HG03159 (cell line): ENCODE data around the gene FAM156A.
"Not testable (repeated sequence)": the region's sequence is repeated elsewhere in the genome, so short reads cannot be mapped to it uniquely, and the experiment has no call there.

Experiments
- ATAC-seq: cut with Tn5 transposase; IDR thresholded peaks from one replicate; pipeline ENCODE4 v1.9.1; 2021; ENCODE audit warnings: mild to moderate bottlenecking, moderate library complexity; ENCODE audit not compliant: unreplicated experiment

FAM156A gene, protein sequence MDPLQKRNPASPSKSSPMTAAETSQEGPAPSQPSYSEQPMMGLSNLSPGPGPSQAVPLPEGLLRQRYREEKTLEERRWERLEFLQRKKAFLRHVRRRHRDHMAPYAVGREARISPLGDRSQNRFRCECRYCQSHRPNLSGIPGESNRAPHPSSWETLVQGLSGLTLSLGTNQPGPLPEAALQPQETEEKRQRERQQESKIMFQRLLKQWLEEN

GRCh38 chrX:52958113-52958959 is at the start of gene FAM156A:
FAM156A (minus strand) TSS chrX:52958518; CDS start chrX:52948588, 9,930 bp downstream.
- peak; percentile 78 for ATAC-seq

- ATAC-seq, result no peak
Measured at GRCh38 chrX:53005327-53005726, 47.0 kb upstream of the FAM156A start.

GRCh38 chrX:53004811-53005210 is 46.5 kb upstream of the FAM156A start:
- no peak for ATAC-seq

DNA sequence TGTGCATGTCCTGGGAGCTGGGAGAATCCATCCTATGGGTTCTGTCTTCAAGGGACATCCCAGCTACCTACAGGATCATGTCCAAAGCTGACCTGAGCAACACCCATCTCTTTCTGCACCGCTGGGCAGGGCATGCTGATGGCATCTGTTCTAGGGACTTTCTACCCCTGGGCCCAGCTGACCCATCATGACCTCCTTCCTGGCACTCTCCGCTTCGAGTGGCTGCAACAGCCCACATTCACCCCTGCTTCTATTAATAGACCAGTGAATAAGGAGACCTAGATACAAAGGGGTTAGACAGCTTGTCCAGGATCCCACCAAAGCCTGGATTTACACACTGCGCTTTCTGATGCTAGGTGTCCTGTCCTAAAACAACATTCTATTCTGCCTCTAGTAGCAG is 45.7 kb upstream of the FAM156A start:
- ATAC-seq, result no peak

- no peak for ATAC-seq
Measured at GRCh38 chrX:53003111-53003510, 44.8 kb upstream of the FAM156A start.

DNA sequence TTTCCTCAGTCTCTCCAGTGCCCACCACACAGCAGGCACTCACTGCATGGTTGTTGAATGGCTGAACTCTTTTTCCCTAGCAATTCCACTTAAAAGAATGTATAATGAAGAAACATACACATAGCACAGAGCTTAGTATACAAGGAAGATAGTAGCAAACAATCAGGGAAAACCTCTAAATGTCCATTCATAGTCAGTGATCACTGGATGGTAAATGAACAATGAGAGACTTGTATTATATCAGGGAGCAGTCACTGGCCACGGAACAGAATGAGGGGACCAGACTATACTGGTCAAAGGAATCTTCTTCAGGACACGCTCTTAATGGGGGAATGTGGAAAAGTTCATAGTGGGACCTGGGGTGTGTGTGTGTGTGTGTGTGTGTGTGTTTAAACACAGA is 43.6 kb upstream of the FAM156A start:
- no peak for ATAC-seq

DNA sequence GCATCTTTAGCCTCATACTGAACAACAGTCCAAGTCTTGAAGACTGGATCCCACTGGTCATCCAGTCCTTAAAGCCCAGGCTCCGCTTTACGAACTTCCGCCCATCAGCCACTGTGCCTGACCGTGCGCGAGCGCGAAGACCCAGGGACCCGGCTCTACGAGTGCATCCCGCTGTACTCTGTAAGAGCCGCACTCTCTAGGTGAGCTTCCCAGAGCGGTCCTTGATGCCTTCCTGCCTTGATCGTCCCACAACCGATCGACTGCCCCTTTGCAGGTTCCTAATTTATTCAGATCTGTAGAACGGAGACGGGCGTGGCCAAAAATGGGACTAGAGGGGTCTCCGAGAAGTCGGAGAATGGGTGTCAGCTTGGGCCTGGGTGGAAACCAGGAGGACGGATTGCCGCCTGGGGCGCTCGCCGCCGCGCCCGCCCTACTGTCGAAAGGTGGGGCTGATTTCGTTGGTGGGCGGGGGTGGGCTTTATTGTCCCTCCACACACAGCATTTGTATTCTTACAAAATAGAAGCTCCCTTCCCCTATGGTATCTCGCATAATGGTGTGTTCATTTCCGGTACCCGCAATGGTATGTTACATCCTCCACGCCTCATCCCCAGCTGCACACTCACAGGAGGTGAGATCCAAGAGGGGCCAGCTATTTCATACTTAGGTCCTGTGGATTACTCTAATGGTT is 42.3 kb upstream of the FAM156A start:
- ATAC-seq, result no peak

DNA sequence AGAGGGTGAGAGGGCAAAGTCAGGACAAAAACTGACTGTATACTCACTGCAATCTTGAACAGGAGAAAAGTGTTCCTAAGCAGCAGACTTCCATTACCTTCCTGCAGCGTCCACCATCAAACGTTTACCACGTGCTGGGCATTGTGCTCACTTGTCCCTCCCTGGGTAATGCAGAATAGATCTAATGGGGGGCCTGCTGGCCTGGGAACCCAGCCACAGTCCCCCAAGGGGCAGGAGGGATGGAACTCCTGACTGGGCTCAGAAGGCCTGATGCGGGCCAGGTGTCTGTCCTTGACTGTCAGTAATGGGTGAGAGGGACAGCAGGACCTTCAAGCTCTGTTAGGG is 37.6 kb upstream of the FAM156A start:
- no peak for ATAC-seq

DNA sequence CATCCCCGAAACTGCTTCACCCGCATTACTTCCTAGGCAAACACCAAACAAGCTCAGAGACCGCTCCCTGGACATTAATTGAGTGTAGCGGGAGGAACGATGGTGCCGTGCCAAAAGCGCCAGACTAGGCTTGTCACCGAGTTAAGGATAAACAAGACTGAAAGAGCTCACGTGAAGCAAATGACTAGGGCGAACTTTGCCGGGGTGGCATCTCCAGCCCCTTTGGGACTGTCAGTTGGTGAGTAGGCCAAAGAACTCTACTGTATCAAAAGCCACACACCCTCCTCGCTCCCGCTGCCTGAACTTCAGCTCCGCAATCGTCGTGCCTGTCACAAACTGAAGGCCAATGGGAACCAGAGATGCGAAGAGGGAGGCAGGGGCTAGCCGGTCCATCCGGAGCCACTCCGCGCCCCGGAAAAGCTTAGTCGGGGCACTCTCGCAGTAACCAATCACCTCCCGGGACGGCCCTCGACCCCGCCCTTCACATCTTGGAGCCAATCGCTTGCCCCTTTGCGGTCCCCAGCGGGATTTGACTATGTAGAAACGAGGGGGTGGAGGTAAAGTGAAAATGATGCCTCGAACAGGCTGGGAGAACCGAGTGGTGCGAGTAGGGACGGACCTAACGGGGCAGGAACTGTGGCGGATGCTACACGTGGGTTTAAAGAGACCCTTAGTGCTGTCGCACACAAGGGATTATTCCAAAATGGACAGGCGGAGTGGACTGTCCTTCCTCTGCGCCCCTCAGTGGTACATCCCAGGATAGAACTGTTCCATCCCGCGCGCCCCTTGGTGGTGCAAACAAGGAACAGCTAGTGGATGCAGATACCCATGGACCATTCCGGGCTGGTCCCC is 37.0 kb upstream of the FAM156A start:
- peak; percentile 97 for ATAC-seq

GRCh38 chrX:52990848-52991247 is 32.5 kb upstream of the FAM156A start:
- ATAC-seq, result no peak

- peak; percentile 71 for ATAC-seq
Measured at GRCh38 chrX:52990011-52990631, 31.8 kb upstream of the FAM156A start.

DNA sequence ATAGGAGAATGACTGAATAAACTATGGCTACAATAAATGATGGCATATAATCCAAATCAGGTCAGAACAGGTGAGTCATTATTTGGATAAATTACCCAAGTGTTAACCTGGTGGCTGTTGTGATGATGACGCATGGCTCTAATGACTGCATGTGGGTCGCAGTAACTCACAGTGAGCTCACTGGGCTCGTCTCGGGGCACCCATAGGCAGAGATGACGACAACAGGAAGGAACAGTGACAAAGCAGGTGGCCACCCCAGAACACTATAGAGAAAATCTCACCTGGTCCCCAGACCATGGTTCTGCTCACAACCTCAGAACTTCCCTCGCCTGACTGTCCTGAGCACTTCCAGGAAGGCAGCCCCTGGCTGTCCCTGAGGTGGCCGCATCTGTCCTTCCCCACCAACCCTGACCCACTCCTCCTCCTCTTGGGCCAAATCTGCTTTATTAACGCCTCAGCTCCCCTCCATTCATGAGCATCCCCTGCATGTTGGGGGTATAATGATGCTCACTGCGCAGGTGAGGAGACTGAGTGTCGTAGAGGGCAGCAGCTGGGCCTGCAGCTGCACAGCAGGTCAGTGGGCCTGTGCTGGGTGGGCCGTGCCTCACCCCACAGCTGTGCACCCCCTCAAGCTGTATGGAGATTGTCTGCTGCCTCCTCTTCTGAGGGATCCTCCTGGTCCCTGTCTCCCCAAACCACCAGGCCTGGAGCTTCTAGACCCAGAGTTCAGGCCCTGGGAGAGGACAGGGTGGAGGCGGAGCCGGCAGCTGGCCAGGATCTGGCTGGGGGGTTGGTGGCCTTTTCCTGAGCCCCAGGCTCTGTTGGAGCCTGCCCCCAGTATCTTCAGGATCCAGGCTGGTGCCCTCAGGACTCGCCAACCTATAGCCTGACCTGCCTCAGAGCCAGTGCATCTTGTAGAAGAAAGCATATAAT is 30.9 kb upstream of the FAM156A start:
- ATAC-seq, result no peak

DNA sequence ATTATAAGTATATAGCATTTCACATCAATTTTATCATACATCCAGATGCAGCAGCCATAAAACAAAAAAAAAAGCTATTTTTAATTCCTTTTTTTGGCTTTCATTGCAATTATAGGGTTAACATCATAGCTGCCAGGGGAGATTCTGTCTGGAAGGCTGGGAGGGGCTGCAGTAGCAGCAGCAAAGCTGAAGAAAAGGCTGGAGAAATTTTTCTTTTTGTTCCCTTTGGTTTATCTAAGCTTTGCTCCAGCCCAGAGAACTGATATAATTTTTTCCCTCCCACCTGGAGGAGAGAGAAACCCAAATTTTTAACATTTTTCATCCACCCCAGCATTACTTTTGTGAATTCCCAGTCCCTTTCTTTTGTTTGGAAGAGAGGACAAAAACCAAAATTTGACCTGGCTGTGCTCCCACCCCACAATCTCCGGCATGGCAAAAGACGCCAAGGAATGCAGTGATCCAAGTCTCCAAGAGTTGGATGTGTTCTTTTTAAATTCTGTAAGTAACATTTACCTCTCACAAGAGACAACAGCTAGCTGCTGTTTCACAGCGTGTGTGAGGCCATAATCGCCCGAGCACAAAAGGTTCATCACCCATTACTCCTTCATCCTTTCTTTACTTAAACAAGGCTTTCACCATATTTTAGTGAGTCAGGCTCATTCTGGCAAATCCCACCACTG is 25.1 kb upstream of the FAM156A start:
- no peak for ATAC-seq

DNA sequence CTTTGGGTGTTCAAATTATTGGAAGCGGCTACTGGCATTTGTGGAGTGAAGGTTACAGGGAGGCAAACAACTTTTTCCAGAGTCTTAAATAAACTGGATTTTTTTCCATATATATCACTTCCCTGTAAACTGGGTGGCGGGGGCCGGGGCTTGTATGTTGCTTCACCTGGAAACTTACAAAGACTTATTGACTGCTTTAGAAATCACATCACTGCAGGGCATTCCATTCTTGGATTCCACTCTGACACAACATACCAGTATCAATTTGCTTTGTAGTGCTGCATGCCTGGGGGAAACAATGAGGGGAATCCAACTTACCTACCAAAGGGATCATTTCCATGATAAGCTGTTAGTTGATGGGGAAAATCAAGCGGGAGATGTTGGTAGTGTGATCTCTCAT is 21.7 kb upstream of the FAM156A start:
- ATAC-seq, result no peak

DNA sequence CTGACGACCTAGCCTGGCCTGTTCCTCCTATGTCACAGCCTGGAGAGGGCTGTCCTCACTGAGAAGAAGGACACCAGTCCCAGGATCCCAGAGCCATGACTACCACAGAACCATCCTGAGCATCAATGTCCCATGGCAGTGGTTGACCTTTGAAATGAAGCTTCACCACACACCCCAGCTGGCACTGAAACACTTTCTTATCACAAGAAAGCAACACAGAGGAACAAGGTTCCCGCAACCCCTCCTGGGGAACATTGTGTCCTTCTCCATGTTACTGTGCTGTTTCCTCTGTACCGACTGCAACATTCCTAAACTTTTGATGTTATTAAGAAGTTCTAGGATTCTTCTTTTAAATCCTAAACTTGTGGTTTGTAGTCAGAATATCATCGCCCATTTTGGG is 21.2 kb upstream of the FAM156A start:
- no peak for ATAC-seq

- ATAC-seq, result no peak
Measured at GRCh38 chrX:52977953-52978352, 19.6 kb upstream of the FAM156A start.

- not testable (repeated sequence) for ATAC-seq
Measured at GRCh38 chrX:52975576-52975975, 17.3 kb upstream of the FAM156A start.

DNA sequence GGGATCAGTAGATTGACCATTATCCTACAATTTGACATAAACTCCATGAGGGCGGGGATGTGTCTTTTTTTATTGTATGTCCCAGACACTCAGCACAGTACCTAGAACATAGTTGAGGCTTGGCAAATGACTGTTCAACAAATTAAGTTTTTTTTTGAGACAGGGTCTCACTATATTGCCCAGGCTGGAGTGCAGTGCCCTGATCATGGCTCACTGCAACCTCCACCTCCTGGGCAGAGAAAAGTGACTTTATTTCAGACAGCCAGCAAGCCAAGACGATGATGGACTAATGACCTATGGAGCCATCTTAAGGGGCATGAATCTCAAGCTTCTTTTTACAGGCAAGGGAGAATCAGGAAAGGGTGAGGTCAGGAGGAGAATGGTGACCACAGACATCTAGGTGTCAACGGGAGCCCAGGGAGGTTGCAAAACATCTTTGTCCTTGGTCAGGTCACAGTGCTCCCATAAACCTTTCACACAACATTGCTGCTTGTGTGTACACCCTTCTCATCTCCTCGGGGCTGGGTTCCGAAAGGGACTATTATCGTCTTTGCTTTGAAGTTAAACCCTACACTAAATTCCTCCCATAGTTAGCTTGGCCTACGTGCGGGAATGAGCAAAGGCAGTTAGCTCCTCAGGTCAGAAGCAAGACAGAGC is 16.1 kb upstream of the FAM156A start:
- not testable (repeated sequence) for ATAC-seq
